GM18517 (cell line): ENCODE measurements around the gene FBLN1.

Experiments used
- ATAC-seq: cut with Tn5 transposase; IDR thresholded peaks from one replicate; pipeline ENCODE4 v1.9.1; 2021; ENCODE audit warnings: mild to moderate bottlenecking, moderate library complexity; ENCODE audit not compliant: unreplicated experiment

The FBLN1 gene

DNA sequence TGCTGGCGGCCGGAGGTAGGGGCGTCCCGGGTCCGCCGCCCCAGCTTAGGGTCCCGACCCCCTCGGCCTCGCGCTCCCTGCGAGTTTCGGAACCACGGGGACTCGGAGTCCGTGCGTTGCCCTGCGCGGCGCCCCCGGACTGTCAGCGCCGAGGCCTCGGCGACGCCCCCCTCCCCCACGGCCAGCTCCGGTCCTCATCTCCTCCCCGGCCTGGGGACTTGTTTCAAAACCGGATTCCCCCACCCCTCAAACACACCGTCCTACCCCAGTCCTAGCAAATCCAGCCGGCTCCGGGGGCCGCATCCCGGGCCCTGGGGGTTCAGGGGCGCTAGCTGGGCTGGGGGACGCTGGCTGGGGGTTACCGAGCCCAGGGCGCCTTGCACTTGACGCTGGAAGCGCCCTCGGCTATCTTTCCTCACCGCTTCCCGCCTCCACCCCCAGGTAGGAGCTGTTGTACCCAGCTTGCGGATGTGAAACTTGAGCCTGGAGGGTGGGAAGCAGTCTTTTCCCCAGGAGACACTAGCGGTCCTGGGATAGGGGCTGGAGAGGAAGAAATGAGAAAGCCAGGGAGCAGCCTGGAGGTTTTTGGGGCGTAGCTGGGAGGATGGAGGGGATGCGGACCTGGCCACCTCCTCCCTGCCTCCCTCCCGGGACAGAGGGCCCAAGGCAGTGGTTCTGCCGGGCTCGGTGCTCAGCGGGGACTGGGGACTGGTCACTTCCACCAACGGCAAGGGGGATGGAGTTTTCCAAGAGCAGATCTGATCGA lies 550 bp downstream of the FBLN1 start:
- ATAC-seq: no peak

DNA sequence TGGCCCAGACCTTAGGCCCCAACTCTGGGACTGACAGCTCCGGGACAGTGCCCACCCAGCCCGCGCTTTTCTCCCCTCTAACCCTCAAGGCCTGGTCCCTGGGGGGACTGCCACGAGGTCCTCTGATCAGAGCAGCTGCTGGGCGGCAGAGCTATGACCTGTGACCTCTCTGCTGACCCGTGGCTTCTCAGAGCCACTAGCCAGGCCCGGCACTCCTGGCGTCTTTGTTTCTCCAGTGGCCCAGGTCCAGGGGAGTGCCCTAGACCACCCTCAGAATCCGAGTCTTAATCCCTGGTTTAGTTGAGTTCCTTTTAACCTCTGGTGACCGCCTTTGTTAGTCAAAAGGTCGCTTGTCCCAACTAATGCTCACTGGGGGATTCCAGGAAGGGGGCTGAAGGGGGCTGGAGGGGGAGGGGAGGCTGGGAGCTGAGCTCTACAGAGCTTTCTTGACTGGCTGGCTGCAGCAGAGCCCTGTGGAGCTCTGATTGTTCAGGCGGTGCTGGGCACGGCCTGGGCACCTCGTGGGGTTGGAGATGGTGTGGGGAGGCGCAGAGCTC lies 1.2 kb downstream of the FBLN1 start:
- ATAC-seq: no peak

DNA sequence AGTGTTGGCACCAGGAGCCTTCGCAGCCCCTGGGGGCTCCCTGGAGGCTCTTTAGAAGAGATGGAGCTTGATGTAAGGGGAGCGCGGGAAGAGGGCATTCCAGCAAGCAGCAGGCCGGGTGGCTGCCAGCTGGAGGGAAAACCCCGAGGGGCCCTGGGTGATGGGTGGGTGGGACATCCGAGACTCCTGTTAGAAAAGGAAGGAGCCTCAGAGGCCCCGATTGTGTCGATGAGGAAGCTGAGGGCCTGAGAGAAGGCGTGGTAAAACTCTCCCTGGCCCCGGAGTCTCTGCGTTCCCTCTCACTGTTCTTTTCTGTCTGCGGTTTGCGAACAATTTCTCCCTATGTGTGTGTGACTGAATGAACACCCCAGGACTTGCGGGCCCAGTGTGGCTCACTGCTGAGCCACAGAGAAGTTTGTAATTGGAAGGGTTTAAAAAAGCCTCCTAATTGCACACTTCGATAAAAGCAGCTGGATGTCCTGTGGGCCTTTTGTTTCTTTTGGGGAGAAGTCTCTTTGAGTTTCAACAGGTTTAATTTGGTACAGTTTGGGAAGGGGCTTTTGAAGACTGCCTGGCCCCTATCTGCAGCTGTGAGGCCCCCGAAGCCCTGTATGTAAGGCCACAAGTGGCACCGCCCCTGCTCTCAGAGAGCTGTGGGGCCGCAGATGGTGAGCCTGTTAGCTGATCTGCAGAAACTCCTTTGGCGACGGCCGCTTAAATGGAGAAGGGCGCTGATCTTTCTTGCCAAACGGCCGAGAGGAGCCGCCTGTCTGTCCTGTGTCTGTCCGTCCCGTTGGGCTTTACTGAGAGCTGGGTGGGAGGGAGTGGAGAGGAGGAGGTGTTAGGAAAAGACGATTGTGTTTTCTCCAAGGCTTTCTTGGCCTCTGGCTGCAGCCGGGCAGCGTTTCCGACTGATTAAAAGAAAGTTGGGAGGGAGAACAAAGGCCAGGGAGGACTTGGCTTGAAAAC lies 2.0 kb downstream of the FBLN1 start:
- ATAC-seq: no peak

GRCh38 chr22:45505991-45506747 lies 3.5 kb downstream of the FBLN1 start:
- ATAC-seq: no peak

DNA sequence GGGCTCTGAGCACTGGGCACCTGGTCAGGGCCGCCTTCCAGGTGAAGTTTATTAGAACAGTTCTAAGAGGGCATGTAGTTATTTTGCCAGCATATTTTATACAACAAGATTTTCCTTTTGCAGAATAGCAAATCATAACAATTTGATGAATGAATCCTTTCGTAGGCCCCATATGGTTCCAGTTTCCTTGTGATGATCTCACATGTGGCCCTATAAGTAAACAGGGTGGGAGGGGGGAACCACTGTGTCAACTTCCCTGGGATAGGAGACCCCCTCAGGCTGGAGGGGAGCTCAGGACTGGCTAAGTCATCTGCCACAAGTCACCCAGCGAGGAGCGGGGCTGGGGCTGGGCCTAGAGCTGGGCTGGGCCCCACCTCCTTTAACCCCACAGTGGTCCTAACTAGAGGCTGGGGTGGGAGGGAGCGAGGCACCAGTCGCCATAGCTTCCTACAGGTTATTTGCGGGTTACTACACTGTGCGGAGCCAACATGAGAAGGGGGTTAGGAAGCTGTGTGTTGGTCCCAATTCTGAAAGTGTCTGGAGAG lies 4.2 kb downstream of the FBLN1 start:
- no peak for ATAC-seq

GRCh38 chr22:45507798-45508197 lies 5.1 kb downstream of the FBLN1 start:
- ATAC-seq: no peak

DNA sequence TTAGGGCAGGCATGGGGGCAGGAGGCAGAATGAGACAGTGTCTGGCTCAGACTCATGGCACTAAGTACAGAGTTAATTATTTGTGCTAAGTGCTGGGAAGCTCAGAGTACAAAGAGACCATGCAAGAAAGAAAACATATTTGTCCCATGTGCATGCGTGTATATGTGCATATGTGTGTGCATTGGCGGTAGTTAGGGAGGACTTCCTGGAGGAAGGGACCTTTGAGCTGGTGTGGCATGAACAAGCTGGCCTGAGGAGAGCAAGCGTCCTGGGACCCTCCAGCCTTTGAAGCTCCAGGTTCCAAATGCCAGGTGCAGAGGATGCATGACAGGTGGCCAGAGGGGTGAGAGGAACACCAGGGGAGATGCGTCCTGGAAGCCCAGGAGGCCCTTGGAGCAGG lies 6.1 kb downstream of the FBLN1 start:
- no peak for ATAC-seq

DNA sequence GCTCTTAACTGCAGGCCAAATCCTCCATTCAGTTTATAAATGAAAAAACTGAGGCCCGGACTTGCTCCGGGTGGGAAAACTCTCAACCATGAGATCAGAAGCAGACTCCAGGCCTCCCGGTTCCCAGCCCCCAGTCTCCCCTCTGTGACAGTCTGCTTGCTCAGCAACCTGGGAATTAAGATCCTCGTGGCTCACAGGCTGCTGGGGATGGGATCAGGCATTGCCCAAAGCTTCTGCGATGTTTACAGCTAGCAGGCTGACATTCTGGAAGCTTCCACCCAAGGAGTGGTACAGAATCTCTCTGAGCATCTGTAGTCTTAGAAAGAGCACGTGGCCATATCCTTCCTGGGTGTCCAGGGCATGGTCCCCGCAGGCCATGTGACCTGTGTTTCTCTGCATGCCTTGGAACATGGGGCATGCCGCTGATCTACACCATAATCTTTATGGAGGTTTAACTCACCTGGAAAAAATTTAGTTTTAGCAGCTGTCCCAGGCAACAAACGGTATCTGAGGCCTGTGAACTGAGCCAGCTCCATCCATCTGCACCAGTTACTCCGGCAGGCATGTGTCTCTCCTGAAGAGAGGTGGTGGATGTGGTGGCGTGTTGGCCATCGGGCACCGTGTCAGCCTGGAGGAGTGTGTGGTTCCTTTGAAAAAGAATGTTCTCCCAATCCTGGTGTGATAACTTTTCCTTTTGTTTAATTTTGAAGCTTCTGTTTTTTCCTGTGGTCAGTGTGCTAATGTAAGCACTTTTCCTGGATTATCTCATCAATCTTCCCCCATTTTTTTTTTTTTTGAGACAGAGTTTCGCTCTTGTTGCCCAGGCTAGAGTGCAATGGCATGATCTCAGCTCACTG lies 7.9 kb downstream of the FBLN1 start:
- no peak for ATAC-seq

GRCh38 chr22:45511847-45512261 lies 9.2 kb downstream of the FBLN1 start:
- no peak for ATAC-seq

- ATAC-seq: no peak
Measured at GRCh38 chr22:45512363-45512762, 9.7 kb downstream of the FBLN1 start.

- no peak for ATAC-seq
Measured at GRCh38 chr22:45515676-45516075, 13.0 kb downstream of the FBLN1 start.

DNA sequence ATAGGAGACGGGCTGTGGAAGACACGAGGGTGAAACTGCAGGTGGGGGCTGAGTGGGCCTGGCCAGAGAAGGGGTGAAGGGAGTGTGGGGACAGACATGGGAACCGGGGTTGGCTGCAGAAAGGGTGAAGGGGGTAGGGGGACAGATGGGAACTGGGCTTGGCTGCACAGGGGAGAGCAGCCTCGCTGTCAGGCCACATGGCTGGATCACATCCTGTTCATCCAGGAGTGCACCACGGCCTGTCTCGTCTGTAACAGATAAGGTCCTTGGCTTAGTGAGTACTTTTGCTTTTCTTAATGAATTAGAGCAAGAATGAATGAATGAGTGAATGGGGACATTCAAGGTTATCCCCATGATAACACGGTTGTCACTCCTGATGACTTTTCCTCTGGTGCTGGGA lies 13.5 kb downstream of the FBLN1 start:
- no peak for ATAC-seq

DNA sequence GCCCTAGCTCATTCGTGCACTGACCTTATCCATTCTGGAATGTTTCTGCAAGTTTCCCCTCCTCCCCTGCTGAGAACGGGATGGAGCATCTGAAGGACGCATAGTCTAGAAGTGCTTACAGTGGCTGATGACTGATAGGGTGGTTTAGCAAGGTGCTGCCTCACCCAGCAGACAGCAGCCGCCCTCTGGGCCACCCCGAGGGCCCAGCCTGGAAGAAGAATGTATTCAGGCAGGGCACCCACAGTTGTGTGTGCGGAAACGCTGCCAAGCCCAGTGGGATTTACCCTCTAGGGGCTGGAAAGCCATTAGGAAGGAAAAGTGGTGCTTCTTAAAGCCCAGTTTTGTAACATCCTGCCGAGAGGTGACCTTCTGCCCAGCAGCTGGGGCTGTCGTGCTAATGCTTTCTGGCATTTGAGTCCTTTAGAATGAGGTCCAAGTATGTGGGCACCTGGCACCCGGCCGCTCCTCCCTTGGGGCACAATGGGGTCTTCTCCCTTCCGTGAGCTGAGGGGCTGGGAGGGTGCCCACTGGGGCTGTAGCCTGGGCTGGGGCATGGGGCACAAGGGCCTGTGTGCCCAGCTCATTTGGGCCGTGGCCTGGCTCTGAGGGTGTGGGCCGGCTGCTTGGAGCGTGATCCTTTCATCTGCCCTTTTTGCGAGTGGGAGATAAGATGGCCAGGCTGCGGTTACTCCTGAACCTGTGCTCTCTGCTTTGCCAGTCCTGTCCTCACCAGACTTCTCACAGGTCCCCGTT lies 14.4 kb downstream of the FBLN1 start:
- no peak for ATAC-seq

DNA sequence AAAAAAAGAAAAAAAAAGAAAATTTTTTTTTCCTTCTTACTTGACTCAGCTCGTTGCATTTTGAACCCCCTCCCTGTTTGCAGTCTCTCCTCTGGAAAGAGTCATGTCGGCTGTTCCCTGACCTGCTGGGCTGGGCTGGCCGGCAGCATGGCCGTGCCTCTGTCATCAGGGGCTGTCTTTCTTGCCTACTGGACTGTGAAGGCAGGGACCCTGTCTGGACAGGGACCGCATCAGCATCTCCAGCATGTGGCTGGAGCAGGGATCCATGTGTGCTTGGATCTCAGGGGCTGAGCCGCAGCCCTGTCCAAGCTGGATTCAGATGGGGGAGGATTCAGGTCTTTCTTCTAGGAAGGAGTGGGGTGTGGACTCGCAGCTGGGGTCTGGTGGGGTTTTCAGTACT lies 15.5 kb downstream of the FBLN1 start:
- ATAC-seq: no peak

DNA sequence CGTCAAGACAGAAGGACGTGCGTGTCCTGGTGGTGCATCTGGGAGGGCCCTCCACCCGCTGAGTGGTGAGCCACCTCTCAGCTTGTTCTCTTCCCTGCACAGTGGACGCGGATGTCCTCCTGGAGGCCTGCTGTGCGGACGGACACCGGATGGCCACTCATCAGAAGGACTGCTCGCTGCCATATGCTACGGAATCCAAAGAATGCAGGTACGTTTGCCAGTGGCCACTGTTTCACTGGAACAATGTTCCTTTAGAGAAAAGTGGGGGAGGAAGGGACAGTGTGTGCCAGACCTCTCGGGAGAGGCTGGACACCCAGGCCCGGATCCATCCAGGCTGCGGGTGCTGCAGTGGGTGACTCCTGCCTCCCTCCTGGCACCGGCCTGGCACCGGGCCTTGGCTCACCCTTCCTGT lies 15.9 kb downstream of the FBLN1 start:
- ATAC-seq: no peak

DNA sequence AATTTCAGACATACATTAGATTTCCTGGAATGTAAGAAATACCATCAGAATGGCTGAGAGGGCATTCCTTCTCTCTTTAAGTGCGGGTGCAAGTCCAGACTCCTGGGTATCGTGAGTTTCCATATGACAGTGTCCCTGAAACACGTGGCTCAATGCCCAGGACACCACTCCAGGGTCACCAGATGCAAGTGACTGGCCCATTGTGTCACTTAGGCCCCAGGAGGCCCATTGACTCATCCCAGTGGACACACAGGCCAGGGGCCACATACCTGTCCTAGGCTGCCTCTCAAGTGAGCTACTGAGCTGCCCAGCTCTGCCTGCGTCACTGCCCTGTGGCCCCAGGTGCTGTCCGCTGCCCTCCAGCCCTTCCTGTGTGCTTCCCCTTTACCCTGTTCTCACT lies 18.5 kb downstream of the FBLN1 start:
- ATAC-seq: no peak

DNA sequence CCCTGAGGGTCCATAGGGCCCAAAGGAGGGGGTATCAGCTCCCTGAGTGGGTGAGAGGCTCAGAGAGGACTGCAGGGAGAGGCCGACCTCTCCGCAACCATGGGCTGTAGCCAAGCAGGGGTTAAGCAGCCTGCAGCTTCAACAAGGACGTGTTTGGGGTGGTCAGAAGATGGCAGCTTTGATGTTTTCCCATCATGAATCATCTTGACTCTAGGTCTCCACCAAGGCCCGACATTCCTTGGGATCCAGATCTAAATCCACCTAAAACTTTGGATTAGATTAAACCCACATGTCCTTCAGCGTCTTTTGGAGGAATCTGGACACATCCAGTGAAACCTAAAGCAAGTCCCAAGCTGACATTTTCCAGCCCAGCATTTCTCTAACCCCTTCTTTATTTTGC lies 19.8 kb downstream of the FBLN1 start:
- no peak for ATAC-seq

- no peak for ATAC-seq
Measured at GRCh38 chr22:45524157-45524556, 21.5 kb downstream of the FBLN1 start.

DNA sequence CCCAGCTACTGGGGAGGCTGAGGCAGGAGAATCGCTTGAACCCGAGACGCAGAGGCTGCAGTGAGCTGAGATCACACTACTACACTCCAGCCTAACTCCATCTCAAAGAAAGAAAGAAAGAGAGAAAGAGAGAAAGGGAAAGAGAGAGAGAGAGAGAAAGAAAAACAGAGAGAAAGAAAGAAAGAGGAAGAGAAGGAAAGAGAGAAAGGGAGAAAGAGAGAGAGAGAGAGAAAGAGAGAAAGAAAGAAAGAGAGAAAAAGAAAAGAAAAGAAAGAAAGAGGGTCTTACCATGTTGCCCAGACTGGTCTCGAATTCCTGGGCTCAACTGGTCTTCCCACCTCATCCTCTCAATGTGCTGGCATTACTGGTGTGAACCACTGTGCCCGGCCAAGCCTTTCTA lies 22.3 kb downstream of the FBLN1 start:
- ATAC-seq: no peak
